K562 (cell line): ENCODE measurements around the gene SHC1. TPM values are rescaled to one million over a fixed set of nuclear protein-coding genes. Genes with fewer than 3 reads are reported as not detected.
A peak's percentile ranks its signal among the peaks of the same experiment; 100 is the strongest.

ENCODE experiments used
- ATF7 ChIP-seq: fragments of 450-650 bp; IDR thresholded peaks from 2 replicates; pipeline ENCODE4 v1.7.1; 2014; ENCODE audit warnings: mild to moderate bottlenecking, moderate library complexity
- C11orf30 ChIP-seq: fragments of 450-650 bp; IDR thresholded peaks from 2 replicates; pipeline ENCODE4 v1.6.1; 2016; ENCODE audit warnings: low read depth, mild to moderate bottlenecking
- CXXC5 ChIP-seq: fragments of 250-450 bp; sonication (Bioruptor Pico); IDR thresholded peaks from 2 replicates; pipeline ENCODE4 v1.8.0; 2022; ENCODE audit warnings: inconsistent platforms, mild to moderate bottlenecking, moderate library complexity
- DACH1 ChIP-seq: fragments of 450-650 bp; IDR thresholded peaks from 2 replicates; pipeline ENCODE4 v1.6.1; 2018; ENCODE audit not compliant: partially characterized antibody
- EZH2 ChIP-seq: IDR thresholded peaks from 2 replicates; pipeline ENCODE4 v1.6.1; 2012; ENCODE audit warnings: low read depth, mild to moderate bottlenecking, inconsistent platforms, low read length, borderline replicate concordance
- GABPB2 ChIP-seq: fragments of 250-450 bp; sonication (Bioruptor Pico); conservative IDR thresholded peaks from 2 replicates; pipeline ENCODE4 v1.5.1; 2021; ENCODE audit warnings: mild to moderate bottlenecking
- HNRNPH1 ChIP-seq: fragments of 200-400 bp; formaldehyde crosslinking; optimal IDR thresholded peaks from 2 replicates; pipeline ENCODE3; 2017; ENCODE audit warnings: low read depth, mild to moderate bottlenecking, low read length, moderate library complexity
- NFIC ChIP-seq: fragments of 450-650 bp; IDR thresholded peaks from 2 replicates; pipeline ENCODE4 v1.6.1; 2017; ENCODE audit warnings: mild to moderate bottlenecking, inconsistent platforms
- RBM14 ChIP-seq: fragments of 200-400 bp; formaldehyde crosslinking; IDR thresholded peaks from 2 replicates; pipeline ENCODE4 v1.6.1; 2018; ENCODE audit warnings: low read depth, mild to moderate bottlenecking, low read length, moderate library complexity, borderline replicate concordance; ENCODE audit not compliant: insufficient read depth
- SMARCA5 ChIP-seq: fragments of 450-650 bp; IDR thresholded peaks from 2 replicates; pipeline ENCODE4 v1.6.1; 2016
- SNIP1 ChIP-seq: fragments of 450-650 bp; IDR thresholded peaks from 2 replicates; pipeline ENCODE4 v1.7.1; 2017; ENCODE audit warnings: low read depth, mild to moderate bottlenecking
- SREBF1 ChIP-seq: fragments of 150-350 bp; IDR thresholded peaks from 2 replicates; pipeline ENCODE4 v1.6.1; 2014; ENCODE audit warnings: antibody characterized with exemption, low read depth, low read length, borderline replicate concordance
- TEAD2 ChIP-seq: fragments of 450-650 bp; IDR thresholded peaks from 2 replicates; pipeline ENCODE4 v1.6.1; 2016; ENCODE audit warnings: missing genetic modification characterization, control low read depth, missing compliant biosample characterization
- YBX1 ChIP-seq: fragments of 450-650 bp; IDR thresholded peaks from 2 replicates; pipeline ENCODE4 v1.7.1; 2016; ENCODE audit warnings: mild to moderate bottlenecking
- ZBTB17 ChIP-seq: fragments of 450-650 bp; formaldehyde crosslinking; IDR thresholded peaks from 2 replicates; pipeline ENCODE4 v1.4.0; 2020; ENCODE audit warnings: mild to moderate bottlenecking
- ZNF143 ChIP-seq: sonication (generic); formaldehyde crosslinking; IDR thresholded peaks from 2 replicates; pipeline ENCODE4 v1.9.0; 2022; ENCODE audit warnings: mild to moderate bottlenecking, missing genetic modification reagents
- ZNF174 ChIP-seq: fragments of 250-450 bp; sonication (Bioruptor Pico); IDR thresholded peaks from 2 replicates; pipeline ENCODE4 v1.4.0; 2020; ENCODE audit warnings: mild to moderate bottlenecking
- ZNF184 ChIP-seq: sonication (generic); formaldehyde crosslinking; IDR thresholded peaks from 2 replicates; pipeline ENCODE4 v1.5.0; 2020; ENCODE audit warnings: missing genetic modification reagents
- ZNF24 ChIP-seq: fragments of 450-650 bp; IDR thresholded peaks from 2 replicates; pipeline ENCODE4 v1.6.1; 2016
- ZNF57 ChIP-seq: fragments of 450-650 bp; formaldehyde crosslinking; IDR thresholded peaks from 2 replicates; pipeline ENCODE4 v1.4.0; 2020; ENCODE audit warnings: mild to moderate bottlenecking, moderate library complexity
- ZNF583 ChIP-seq: fragments of 250-450 bp; sonication (Bioruptor Pico); IDR thresholded peaks from 2 replicates; pipeline ENCODE4 v1.4.0; 2020
- ZNF699 ChIP-seq: fragments of 250-450 bp; sonication (Bioruptor Pico); IDR thresholded peaks from 2 replicates; pipeline ENCODE4 v1.8.0; 2021; ENCODE audit warnings: mild to moderate bottlenecking, moderate library complexity; ENCODE audit not compliant: insufficient replicate concordance
- ZNF79 ChIP-seq: fragments of 250-450 bp; sonication (Bioruptor Pico); IDR thresholded peaks from 2 replicates; pipeline ENCODE4 v1.4.0; 2020; ENCODE audit warnings: low read depth, mild to moderate bottlenecking, moderate library complexity
- polyA plus RNA-seq, 8 experiments: library from polyadenylated mRNA; depleted of rRNA in 4 of 8; stranded (reverse) in 5 of 8; unstranded in 3 of 8; fragments of >200 nt; fragmentation: Nextera tagmentation in 2 of 8; fragmentation: Illumina TruSeq in 1 of 8; extraction: Ambion mirVana in 2 of 8; extraction: Trizol in 1 of 8; gene quantifications; 2 replicates each; pipeline versions ENCODE4 v1.2.1 to v1.2.3, GENCODE V29; 2011 to 2014; ENCODE audit warnings: inconsistent platforms in 1 of 8, missing spikeins in 1 of 8
- total RNA-seq, 7 experiments: library from RNA; depleted of rRNA in 6 of 7; stranded (reverse); fragments of >200 nt in 6 of 7; fragmentation: Illumina TruSeq in 2 of 7; extraction: Trizol in 2 of 7; gene quantifications; 2 replicates each; pipeline versions ENCODE4 v1.2.1 to v1.2.3, GENCODE V29; 2011 to 2021; ENCODE audit warnings: low replicate concordance in 1 of 7
- TF ChIP-seq, protein P1 (sequence below): fragments of 250-450 bp; sonication (Bioruptor Pico); IDR thresholded peaks from 2 replicates; pipeline ENCODE4 v1.8.0; 2022; ENCODE audit warnings: inconsistent platforms, mild to moderate bottlenecking, moderate library complexity, borderline replicate concordance

SHC1 gene
- total and polyA plus RNA-seq, 9 of the 15 experiments (the other 6 are each of a cell fraction or from before 2014, with no cell fraction given), result 4.1 to 113 (median 51.9) TPM

DNA sequence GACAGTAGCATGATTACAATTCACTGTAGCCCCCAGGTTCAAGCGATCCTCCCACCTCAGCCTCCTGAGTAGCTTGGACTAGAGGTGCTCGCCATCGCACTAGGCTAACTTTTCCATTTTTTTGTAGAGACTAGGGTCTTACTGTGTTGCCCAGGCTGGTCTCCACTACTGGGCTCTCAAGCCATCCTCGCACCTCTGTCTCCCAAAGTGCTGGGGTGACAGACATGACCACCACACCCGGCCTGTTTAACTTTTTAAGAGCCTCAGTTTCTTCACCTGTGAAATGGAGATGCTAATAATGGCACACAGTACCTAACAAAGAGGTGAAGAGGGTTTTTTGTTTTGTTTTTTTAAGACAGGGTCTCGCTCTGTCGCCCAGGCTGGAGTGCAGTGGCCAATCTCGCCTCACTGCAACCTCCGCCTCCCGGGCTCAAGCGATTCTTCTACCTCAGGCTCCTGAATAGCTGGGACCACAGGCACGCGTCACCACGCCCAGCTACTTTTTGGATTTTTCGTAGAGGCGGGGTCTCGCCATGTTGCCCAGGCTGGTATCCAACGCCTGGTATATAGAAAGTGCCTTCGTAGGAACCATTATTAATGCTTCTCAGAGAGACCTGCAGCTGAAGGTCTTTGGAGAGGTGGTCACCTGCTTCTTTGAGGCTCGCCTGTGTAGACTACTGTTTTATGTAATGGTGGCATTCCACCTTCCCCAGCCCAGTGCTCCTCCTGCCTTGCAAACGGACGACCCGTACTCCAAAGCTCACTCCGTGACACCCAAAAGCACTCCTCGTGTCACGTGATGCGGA is 34.6 kb downstream of the SHC1 start (continued):
- no peak for TF ChIP-seq ZNF583
- no peak for TF ChIP-seq ZNF143 (CRISPR knock-in tag)
- TF ChIP-seq, protein P1, sequence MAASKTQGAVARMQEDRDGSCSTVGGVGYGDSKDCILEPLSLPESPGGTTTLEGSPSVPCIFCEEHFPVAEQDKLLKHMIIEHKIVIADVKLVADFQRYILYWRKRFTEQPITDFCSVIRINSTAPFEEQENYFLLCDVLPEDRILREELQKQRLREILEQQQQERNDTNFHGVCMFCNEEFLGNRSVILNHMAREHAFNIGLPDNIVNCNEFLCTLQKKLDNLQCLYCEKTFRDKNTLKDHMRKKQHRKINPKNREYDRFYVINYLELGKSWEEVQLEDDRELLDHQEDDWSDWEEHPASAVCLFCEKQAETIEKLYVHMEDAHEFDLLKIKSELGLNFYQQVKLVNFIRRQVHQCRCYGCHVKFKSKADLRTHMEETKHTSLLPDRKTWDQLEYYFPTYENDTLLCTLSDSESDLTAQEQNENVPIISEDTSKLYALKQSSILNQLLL (CRISPR knock-in tag), result no peak
- TF ChIP-seq GABPB2 (CRISPR knock-in tag), result no peak
- TF ChIP-seq TEAD2 (tag), result peak; percentile 62; the same call in 1 of the 2 replicates
- TF ChIP-seq ZNF699 (CRISPR knock-in tag), result no peak
- TF ChIP-seq ZNF174 (CRISPR knock-in tag), result no peak
- TF ChIP-seq ATF7, result no peak
- TF ChIP-seq ZNF79 (CRISPR knock-in tag), result no peak
- no peak for TF ChIP-seq ZNF184 (CRISPR knock-in tag)
- TF ChIP-seq ZNF24, result no peak
- TF ChIP-seq CXXC5 (CRISPR knock-in tag), result no peak
- no peak for TF ChIP-seq SNIP1
- TF ChIP-seq RBM14, result no peak
- TF ChIP-seq HNRNPH1, result no peak
- TF ChIP-seq ZBTB17, result no peak
- TF ChIP-seq C11orf30, result no peak
- TF ChIP-seq NFIC, result no peak
- TF ChIP-seq SREBF1, result no peak
- no peak for TF ChIP-seq ZNF57 (CRISPR knock-in tag)
- TF ChIP-seq EZH2, result no peak
- no peak for TF ChIP-seq DACH1
- TF ChIP-seq SMARCA5, result 0 out of 2 replicates have a peak, but pooled peaks have one; percentile 12
- TF ChIP-seq YBX1, result no peak
